Ovary (tissue), 1 donor: ENCODE results near the gene PKP1.

Experiments
- EP300 ChIP-seq: sonication (generic); formaldehyde crosslinking; IDR thresholded peaks from one replicate; pipeline ENCODE4 v1.6.1; 2017; ENCODE audit warnings: antibody characterized with exemption
- POLR2A ChIP-seq: fragments of 450-650 bp; IDR thresholded peaks from one replicate; pipeline ENCODE4 v1.6.1; 2017; ENCODE audit warnings: antibody characterized with exemption, mild to moderate bottlenecking, moderate library complexity

DNA sequence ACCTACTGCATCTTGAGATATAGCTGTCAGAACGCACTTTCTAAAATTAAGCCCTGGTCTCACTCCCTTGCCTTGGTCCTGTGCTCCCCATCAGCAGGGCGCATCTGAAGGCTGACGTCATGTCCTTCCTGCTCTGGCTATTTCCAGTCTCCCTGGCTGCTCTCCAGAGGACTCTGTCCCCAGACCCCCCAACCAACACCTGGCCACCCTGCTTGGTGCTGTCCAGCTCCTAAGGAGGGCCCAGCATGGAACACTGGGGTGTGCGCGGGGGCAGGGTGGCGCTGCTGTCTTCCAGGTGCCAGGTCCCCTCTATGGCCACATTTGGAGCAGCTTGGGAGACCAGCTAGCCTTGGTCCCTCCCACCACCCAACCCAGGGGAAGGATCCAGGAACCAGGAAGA lies 85.9 kb downstream of the PKP1 start:
- TF ChIP-seq EP300 (no peak), POLR2A (no peak)
